Esophagus squamous epithelium (tissue), 4 donors: Measurements from ENCODE around the gene CMTM3.

Experiments
- POLR2A ChIP-seq, 4 donors: fragments of 450-650 bp; IDR thresholded peaks; one replicate each; pipeline ENCODE4 v1.6.1; 2017; ENCODE audit warnings: antibody characterized with exemption in 4 of 4, mild to moderate bottlenecking in 4 of 4, moderate library complexity in 3 of 4
- TF ChIP-seq, protein P1 (sequence below), 6 experiments: fragments of 450-650 bp in 4 of 6; fragments of 200-600 bp in 2 of 6; sonication (generic) in 2 of 6; IDR thresholded peaks; one replicate each; pipeline ENCODE4 v1.5.1; 2016 to 2019; ENCODE audit warnings: antibody characterized with exemption in 6 of 6, mild to moderate bottlenecking in 4 of 6, moderate library complexity in 4 of 6

DNA sequence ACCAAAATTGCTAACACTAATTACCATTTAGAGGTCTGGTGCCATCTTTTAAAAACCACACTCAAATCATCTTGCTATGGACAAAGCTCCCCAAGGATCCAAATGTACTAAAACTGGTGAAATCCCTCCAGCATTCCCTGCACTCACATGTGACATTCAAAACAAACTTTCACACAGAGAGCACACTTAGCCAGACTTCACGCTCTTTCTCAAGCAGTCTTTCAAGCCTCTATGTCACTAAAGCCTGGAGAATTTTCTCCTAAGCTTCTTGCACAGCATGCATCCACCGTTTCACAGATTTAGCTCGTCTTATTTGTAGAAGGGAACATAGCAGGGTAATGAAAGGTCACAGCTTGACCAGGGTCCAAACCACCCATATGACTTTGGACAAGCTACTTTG, 19.3 kb downstream of the CMTM3 start:
- TF ChIP-seq, protein P1, sequence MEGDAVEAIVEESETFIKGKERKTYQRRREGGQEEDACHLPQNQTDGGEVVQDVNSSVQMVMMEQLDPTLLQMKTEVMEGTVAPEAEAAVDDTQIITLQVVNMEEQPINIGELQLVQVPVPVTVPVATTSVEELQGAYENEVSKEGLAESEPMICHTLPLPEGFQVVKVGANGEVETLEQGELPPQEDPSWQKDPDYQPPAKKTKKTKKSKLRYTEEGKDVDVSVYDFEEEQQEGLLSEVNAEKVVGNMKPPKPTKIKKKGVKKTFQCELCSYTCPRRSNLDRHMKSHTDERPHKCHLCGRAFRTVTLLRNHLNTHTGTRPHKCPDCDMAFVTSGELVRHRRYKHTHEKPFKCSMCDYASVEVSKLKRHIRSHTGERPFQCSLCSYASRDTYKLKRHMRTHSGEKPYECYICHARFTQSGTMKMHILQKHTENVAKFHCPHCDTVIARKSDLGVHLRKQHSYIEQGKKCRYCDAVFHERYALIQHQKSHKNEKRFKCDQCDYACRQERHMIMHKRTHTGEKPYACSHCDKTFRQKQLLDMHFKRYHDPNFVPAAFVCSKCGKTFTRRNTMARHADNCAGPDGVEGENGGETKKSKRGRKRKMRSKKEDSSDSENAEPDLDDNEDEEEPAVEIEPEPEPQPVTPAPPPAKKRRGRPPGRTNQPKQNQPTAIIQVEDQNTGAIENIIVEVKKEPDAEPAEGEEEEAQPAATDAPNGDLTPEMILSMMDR (IDR thresholded peaks at IDR 0.05): no peak
- TF ChIP-seq POLR2A (IDR thresholded peaks at IDR 0.05): no peak
